ENCODE data around the gene MALAT1. TPM values are rescaled to one million over a fixed set of nuclear protein-coding genes. Genes with fewer than 3 reads are reported as not detected.

MALAT1 gene
- total RNA-seq, 4 donors from 2014 or later, result 10,683 to 28,425 (median 19,356) TPM

GRCh38 chr11:65498727-65498976, 193 bp upstream of the MALAT1 start:
- peaks cover 6 to 30% (median 18%) of the 10 kb centered on the region in 4 donors for H3K4me1 ChIP-seq
- no peaks in the 10 kb centered on the region for H3K27me3 ChIP-seq
- peaks cover 0 to 30% (median 0%) of the 10 kb centered on the region in 3 donors for H3K36me3 ChIP-seq
- H3K9me3 ChIP-seq, result no peaks in the 10 kb centered on the region
- peak overlapping the region; percentile 96 to 99 (median 98) for H3K27ac ChIP-seq
- no peak for DNase-seq
- peak overlapping the region; percentile 67 to 84 (median 80) for H3K4me3 ChIP-seq
- TF ChIP-seq, protein P1, sequence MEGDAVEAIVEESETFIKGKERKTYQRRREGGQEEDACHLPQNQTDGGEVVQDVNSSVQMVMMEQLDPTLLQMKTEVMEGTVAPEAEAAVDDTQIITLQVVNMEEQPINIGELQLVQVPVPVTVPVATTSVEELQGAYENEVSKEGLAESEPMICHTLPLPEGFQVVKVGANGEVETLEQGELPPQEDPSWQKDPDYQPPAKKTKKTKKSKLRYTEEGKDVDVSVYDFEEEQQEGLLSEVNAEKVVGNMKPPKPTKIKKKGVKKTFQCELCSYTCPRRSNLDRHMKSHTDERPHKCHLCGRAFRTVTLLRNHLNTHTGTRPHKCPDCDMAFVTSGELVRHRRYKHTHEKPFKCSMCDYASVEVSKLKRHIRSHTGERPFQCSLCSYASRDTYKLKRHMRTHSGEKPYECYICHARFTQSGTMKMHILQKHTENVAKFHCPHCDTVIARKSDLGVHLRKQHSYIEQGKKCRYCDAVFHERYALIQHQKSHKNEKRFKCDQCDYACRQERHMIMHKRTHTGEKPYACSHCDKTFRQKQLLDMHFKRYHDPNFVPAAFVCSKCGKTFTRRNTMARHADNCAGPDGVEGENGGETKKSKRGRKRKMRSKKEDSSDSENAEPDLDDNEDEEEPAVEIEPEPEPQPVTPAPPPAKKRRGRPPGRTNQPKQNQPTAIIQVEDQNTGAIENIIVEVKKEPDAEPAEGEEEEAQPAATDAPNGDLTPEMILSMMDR (IDR thresholded peaks at IDR 0.05), result no peak
- TF ChIP-seq POLR2A (IDR thresholded peaks at IDR 0.05), result no peak

GRCh38 chr11:65499713-65500386, 1.0 kb downstream of the MALAT1 start:
- peak overlapping the region; percentile 96 to 99 (median 98) for H3K27ac ChIP-seq
- no peaks in the 10 kb centered on the region for H3K9me3 ChIP-seq
- H3K36me3 ChIP-seq, result peaks cover 0 to 41% (median 0%) of the 10 kb centered on the region in 3 donors
- TF ChIP-seq, protein P1 (IDR thresholded peaks at IDR 0.05), result no peak
- TF ChIP-seq POLR2A (IDR thresholded peaks at IDR 0.05), result peak in 1 of 2 donors; percentile 34
- H3K27me3 ChIP-seq, result no peaks in the 10 kb centered on the region
- H3K4me1 ChIP-seq, result peaks cover 4 to 24% (median 14%) of the 10 kb centered on the region in 4 donors
- DNase-seq, result no peak
- H3K4me3 ChIP-seq, result peak overlapping the region; percentile 67 to 84 (median 80)

DNA sequence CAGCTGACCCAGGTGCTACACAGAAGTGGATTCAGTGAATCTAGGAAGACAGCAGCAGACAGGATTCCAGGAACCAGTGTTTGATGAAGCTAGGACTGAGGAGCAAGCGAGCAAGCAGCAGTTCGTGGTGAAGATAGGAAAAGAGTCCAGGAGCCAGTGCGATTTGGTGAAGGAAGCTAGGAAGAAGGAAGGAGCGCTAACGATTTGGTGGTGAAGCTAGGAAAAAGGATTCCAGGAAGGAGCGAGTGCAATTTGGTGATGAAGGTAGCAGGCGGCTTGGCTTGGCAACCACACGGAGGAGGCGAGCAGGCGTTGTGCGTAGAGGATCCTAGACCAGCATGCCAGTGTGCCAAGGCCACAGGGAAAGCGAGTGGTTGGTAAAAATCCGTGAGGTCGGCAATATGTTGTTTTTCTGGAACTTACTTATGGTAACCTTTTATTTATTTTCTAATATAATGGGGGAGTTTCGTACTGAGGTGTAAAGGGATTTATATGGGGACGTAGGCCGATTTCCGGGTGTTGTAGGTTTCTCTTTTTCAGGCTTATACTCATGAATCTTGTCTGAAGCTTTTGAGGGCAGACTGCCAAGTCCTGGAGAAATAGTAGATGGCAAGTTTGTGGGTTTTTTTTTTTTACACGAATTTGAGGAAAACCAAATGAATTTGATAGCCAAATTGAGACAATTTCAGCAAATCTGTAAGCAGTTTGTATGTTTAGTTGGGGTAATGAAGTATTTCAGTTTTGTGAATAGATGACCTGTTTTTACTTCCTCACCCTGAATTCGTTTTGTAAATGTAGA, 1.7 kb downstream of the MALAT1 start:
- Histone ChIP-seq H3K9me3 (no peaks in the 10 kb centered on the region), H3K4me3 (peak overlapping the region; percentile 67 to 84 (median 80)), H3K27ac (peak overlapping the region; percentile 94 to 99 (median 98)), H3K36me3 (peaks cover 0 to 49% (median 0%) of the 10 kb centered on the region in 3 donors), H3K4me1 (peaks cover 4 to 28% (median 19%) of the 10 kb centered on the region in 4 donors), H3K27me3 (no peaks in the 10 kb centered on the region)
- TF ChIP-seq, protein P1 (IDR thresholded peaks at IDR 0.05), result no peak
- peak in 1 of 2 donors; percentile 42 for TF ChIP-seq POLR2A (IDR thresholded peaks at IDR 0.05)
- DNase-seq, result peak in 2 of 3 donors; percentile 64 to 66

GRCh38 chr11:65501186-65501471, 2.3 kb downstream of the MALAT1 start:
- no peak for DNase-seq
- Histone ChIP-seq H3K27ac (peak overlapping the region; percentile 94 to 99 (median 98)), H3K4me3 (peak overlapping the region; percentile 67 to 84 (median 80)), H3K4me1 (peaks cover 4 to 30% (median 22%) of the 10 kb centered on the region in 4 donors), H3K36me3 (peaks cover 0 to 54% (median 0%) of the 10 kb centered on the region in 3 donors), H3K27me3 (no peaks in the 10 kb centered on the region), H3K9me3 (no peaks in the 10 kb centered on the region)
- TF ChIP-seq, protein P1 (IDR thresholded peaks at IDR 0.05), result no peak
- no peak for TF ChIP-seq POLR2A (IDR thresholded peaks at IDR 0.05)

DNA sequence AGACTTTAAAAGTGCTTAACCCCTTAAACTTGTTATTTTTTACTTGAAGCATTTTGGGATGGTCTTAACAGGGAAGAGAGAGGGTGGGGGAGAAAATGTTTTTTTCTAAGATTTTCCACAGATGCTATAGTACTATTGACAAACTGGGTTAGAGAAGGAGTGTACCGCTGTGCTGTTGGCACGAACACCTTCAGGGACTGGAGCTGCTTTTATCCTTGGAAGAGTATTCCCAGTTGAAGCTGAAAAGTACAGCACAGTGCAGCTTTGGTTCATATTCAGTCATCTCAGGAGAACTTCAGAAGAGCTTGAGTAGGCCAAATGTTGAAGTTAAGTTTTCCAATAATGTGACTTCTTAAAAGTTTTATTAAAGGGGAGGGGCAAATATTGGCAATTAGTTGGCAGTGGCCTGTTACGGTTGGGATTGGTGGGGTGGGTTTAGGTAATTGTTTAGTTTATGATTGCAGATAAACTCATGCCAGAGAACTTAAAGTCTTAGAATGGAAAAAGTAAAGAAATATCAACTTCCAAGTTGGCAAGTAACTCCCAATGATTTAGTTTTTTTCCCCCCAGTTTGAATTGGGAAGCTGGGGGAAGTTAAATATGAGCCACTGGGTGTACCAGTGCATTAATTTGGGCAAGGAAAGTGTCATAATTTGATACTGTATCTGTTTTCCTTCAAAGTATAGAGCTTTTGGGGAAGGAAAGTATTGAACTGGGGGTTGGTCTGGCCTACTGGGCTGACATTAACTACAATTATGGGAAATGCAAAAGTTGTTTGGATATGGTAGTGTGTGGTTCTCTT, 2.8 kb downstream of the MALAT1 start:
- H3K4me3 ChIP-seq, result peak overlapping the region; percentile 67 to 84 (median 80)
- peak in 1 of 3 donors; percentile 41 for DNase-seq
- peak in 1 of 2 donors; percentile 24 for TF ChIP-seq POLR2A (IDR thresholded peaks at IDR 0.05)
- TF ChIP-seq, protein P1 (IDR thresholded peaks at IDR 0.05), result no peak
- no peaks in the 10 kb centered on the region for H3K27me3 ChIP-seq
- H3K4me1 ChIP-seq, result peaks cover 4 to 30% (median 22%) of the 10 kb centered on the region in 4 donors
- H3K36me3 ChIP-seq, result peaks cover 0 to 59% (median 0%) of the 10 kb centered on the region in 3 donors
- no peaks in the 10 kb centered on the region for H3K9me3 ChIP-seq
- H3K27ac ChIP-seq, result peak overlapping the region; percentile 94 to 99 (median 98)
